Tibial nerve (tissue), 4 donors: Measurements from ENCODE around the gene ENTR1.

Experiments used
- CTCF ChIP-seq, 5 experiments: fragments of 200-600 bp in 3 of 5; fragments of 450-650 bp in 2 of 5; sonication (generic) in 3 of 5; IDR thresholded peaks; one replicate each; pipeline ENCODE4 v1.5.1; 2016 to 2019; ENCODE audit warnings: antibody characterized with exemption in 5 of 5, mild to moderate bottlenecking in 3 of 5, moderate library complexity in 2 of 5
- EP300 ChIP-seq, 2 donors: sonication (generic); formaldehyde crosslinking; IDR thresholded peaks; one replicate each; pipeline ENCODE4 v1.6.1; 2017; ENCODE audit warnings: antibody characterized with exemption in 2 of 2, mild to moderate bottlenecking in 1 of 2
- POLR2A ChIP-seq, 2 donors: fragments of 450-650 bp; IDR thresholded peaks; one replicate each; pipeline ENCODE4 v1.6.1; 2017; ENCODE audit warnings: antibody characterized with exemption in 2 of 2, mild to moderate bottlenecking in 2 of 2, moderate library complexity in 2 of 2

GRCh38 chr9:136433849-136434579 is 23.6 kb upstream of the ENTR1 start:
- TF ChIP-seq POLR2A (IDR thresholded peaks at IDR 0.05) (no peak), CTCF (IDR thresholded peaks at IDR 0.05) (no peak), EP300 (IDR thresholded peaks at IDR 0.05) (no peak)
